GM18868 (cell line): ENCODE results near the gene ENDOD1.
"Not testable (repeated sequence)": the region's sequence is repeated elsewhere in the genome, so short reads cannot be mapped to it uniquely, and the experiment has no call there.

Experiments
- ATAC-seq: cut with Tn5 transposase; IDR thresholded peaks from one replicate; pipeline ENCODE4 v1.9.1; 2021; ENCODE audit warnings: mild to moderate bottlenecking, moderate library complexity; ENCODE audit not compliant: unreplicated experiment

ENDOD1 gene

GRCh38 chr11:95100856-95101507 is 11.3 kb downstream of the ENDOD1 start:
- ATAC-seq, result no peak

GRCh38 chr11:95101935-95102334 is 12.3 kb downstream of the ENDOD1 start:
- ATAC-seq, result no peak

DNA sequence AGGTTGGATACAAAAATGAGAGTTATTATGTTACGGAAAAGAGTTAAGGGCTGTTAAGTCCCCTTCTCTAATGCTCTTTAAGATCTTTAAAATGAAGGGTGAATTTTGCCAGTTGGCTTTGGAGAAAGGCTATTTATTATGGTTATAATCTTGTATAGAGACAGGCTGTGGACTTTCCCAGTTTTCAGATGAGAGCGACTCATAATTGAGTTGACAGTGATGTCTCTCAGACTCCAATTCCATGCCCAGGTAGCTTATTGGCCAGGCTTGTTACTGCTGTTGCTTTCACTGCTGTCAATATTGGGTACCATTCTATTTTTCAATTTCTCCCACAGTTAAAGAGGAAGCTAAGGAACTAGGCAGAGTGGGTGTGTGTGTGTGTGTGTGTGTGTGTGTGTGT is 13.1 kb downstream of the ENDOD1 start:
- no peak for ATAC-seq

DNA sequence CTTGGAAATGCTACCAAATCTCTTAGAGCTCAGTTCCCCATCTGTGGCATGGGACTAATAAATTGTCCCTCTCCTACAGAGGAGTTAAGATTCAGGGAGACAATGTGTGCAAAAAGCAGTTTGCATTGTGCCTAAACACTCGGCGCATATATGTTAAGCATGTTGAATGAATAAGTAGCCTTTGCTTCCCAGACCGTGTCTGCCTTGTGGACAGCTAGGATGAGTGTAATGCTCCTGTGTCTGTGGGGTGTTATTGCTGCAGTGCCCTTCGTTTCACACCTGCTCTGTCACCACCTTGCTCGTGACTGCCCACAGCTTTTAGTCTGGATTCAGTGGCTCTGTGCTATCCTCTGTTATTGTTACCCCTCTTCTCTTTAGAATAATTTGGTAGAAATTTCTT is 14.1 kb downstream of the ENDOD1 start:
- no peak for ATAC-seq

GRCh38 chr11:95104121-95104830 is 14.6 kb downstream of the ENDOD1 start:
- no peak for ATAC-seq

- ATAC-seq, result no peak
These were observed 15.2 kb downstream of the ENDOD1 start for GRCh38 chr11:95104856-95105255.

DNA sequence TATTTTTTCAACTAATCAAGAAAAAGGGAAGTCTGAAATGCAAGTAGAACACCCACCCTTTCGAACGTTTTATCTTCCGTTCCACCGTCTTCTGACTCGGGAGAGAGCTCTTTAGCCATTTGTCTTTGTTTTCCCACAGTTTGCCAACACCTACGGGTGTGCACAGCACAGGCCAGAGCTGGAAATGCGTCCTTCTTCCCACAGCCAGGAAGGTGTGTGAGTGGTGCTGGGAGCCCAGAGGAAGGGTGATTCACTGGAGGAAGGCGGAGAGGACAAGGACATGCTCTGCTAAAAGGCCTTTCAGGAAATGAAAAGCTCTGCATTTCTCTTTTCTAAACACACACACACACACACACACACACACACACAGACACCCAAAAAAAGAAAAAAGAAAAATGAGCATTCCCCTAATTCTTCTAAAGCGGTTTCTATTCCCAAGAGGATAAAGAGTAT is 18.5 kb downstream of the ENDOD1 start:
- ATAC-seq, result no peak

DNA sequence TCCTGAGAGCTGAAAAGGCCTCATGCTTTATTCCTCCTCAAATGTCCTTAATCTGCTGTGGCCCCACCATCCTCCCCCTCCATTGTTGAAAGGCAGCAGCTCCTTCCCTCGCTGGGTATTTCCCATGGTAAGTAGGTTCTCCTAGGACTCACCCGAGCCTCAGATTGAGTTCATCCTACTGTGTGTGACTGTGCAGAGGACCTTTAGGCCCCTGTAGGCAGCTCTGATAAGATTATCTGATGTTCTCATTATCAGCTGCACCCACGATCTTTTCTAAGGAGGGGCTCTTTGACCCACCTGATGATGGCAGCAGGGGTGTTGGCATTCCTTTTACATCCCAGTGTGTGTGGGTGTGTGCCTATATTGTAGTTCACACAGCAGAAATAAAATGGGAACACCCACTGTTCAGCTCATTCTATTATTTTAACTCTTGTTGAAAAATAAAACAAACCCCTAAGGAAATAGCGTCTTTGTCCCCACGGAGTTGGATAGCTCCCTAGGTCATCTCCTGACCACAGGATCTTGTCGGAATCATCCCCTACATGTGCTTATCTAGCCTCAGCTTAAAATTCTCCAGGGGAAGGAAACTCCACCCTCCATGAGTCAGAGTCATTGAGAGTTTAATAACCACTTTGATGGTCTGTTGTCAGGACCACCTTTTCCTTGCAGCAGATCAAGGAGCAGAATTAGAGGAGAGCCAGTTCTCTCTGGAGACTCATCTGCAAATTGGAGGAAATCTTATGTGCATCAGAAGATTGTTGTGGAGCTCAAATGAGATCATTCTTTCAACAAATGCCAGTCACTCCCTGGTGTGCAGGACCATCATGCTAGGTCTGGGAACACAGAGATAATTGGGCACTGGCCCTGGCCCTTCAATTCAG is 19.3 kb downstream of the ENDOD1 start:
- ATAC-seq, result no peak

DNA sequence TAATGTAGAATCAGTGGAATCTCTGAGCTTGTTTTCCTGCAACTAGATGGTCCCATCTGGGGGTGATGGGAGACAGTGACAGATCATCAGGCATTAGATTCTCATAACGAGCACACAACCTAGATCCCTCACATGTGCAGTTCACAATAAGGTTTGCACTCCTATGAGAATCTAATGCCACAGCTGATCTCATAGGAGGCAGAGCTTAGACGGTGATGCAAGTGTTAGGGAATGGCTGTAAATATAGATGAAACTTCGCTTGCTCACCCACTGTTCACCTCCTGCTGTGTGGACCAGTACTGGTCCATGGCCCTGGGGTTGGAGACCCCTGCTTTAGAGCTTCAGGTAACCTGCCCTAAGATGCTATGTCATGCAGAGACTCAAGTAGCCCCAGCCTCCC is 21.8 kb downstream of the ENDOD1 start:
- ATAC-seq, result not testable (repeated sequence)

DNA sequence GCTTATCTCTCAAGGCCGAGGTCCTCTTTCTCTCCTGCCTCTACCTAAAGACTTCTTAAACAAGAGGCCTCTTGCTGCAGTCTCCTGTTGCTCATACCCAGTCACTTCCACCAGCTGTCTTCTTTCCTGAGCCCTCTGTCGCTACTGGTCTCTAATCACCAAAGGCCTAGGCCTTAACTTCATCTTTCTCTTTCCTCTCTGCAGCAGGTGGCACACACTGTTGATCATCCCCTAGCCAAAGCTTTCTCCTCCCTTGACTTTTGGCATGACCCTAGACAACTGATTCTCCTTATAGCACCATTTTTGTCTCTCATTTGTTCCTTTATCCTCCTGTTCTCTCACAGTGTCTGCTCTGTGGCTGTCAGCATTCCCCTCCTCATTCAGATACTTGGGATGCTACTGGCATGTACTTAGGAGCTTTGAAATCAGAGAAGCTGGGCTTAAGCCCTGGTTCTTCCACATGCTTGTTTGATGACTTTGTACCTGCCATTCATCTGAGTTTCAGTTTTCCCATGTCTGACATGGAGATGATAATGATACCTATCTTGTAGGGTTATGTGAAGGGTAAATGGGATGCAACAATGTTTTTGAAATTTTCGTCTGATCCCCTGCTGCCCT is 22.4 kb downstream of the ENDOD1 start:
- ATAC-seq, result no peak

- ATAC-seq, result no peak
These were observed 26.0 kb downstream of the ENDOD1 start for GRCh38 chr11:95115597-95115996.

GRCh38 chr11:95119361-95120060 is 29.9 kb downstream of the ENDOD1 start:
- ATAC-seq, result no peak

DNA sequence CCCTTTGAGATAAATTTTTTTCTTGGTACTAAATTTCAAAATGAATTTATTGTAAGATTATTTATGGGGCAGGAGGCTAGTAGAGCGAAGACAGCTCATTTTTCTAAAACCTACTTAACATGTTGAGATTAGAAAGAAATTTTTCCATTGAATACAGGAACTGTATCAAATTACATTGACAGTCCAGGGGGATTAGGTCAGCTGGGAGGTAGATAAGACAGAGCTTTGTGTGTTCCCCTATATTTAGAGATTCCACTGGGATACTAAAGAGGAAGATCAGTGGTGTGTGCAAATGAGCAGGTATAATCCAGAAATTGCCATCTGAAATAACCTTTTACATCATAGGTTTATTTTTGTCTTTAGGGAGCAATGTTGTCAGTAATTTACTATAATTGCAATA is 32.1 kb downstream of the ENDOD1 start:
- no peak for ATAC-seq

- ATAC-seq, result no peak
These were observed 33.9 kb downstream of the ENDOD1 start for GRCh38 chr11:95123556-95123955.

- no peak for ATAC-seq
These were observed 39.0 kb downstream of the ENDOD1 start for GRCh38 chr11:95128602-95129001.

DNA sequence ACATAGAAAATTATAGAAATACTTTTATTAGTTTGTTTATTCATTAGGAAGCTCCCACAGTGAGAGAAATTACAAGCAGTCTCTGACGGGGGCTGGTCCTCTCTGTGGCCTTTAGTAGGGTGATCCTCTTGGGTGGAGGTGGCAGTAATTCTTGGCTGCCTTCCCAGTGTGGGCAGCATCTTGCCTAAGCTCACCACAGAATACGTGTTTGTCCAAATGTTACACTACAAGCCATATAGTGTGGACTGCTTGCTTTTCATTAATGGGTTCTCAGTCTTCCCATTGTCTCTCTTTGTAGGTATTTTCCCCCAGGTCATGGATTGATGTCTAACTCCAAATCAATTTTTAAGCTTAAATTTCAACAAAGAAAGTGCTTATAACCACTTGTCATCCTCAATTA is 43.3 kb downstream of the ENDOD1 start:
- ATAC-seq, result no peak

DNA sequence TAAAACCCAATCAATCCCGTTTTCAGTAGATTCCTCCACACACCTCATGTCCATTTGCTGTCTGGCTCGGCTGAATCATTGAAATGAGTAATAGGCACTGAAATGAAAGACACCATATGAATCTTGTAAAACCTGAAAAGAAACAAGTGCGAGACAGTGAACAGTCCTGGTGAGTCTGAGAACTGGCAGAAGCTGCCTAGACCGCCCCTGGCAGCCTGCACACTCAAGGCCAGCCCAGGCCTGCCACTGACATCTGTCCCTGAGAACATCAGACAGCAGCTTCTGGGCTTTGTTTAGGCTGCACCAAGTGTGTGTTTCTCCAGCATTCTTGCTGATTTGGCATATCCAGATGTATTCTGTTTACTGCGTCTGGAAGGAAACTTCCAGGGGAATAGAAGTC is 44.8 kb downstream of the ENDOD1 start:
- no peak for ATAC-seq

DNA sequence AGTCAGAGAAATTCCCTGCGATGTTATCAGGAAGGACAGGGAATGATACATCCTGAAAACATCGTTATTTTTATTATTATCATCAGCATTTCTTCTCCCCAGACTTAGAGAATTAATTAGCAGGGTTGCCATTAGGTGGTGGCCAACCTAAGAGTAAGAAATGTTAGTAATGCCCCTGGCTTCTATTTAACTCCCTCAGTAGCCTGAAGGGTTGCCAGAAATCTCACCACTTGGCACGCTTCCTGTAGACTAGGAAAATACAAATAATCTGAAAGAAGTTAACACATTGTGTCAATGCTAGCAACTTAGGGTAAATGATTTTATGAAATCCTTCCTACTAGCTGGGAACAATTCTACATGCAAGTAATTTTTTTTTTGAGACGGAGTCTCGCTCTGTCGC is 45.5 kb downstream of the ENDOD1 start:
- ATAC-seq, result no peak

DNA sequence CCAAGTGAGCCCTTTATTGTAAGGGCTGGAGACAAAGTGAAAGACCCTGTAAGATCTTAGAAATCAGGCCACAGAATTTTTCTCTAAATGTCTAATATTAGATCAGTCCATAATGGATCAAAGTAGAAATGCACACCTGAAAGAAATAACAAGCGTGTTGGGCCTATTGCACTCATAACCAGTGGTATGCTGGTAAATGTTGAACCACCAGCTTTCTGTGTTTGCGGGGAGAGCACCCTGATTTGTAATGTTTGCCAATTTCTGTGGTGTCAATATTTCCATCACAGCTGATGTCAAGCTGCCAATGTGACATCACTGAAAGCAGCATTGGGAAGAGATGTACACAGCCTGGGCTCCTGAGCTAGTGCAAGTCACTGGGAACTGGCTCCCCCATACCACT is 46.2 kb downstream of the ENDOD1 start:
- ATAC-seq, result no peak

- ATAC-seq, result not testable (repeated sequence)
These were observed 47.1 kb downstream of the ENDOD1 start for GRCh38 chr11:95136747-95137146.

DNA sequence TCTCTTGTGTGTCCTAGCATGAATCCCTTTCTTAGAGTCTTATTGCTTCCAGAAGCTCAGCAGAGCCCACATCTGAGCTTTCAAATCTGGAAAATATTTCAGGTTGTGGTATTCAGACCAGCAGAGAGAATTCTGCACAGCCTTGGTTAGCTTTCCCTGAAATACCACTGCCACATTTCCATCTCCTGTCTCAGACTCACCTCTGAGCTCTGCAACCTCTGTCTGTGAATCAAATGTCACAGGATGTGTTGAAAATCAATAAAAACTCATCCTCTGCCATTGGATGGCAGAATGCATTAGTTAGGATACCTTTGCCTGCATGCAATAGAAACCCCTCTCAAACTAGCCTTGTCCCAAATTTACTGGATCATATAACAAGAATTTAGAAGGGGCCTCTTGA is 47.7 kb downstream of the ENDOD1 start:
- no peak for ATAC-seq
